ENCODE results near the gene LRRC4C.

GRCh38 chr11:41273908-41274307, 185.5 kb downstream of the LRRC4C start:
- TF ChIP-seq CTCF (IDR thresholded peaks at IDR 0.05; ENCODE audit: low read depth, low read length, missing input control) (no peak), REST (IDR thresholded peaks at IDR 0.05) (no peak), HNF4G (IDR thresholded peaks at IDR 0.05) (no peak), JUND (IDR thresholded peaks at IDR 0.05) (no peak), NR2F2 (IDR thresholded peaks at IDR 0.05) (no peak), YY1 (IDR thresholded peaks at IDR 0.05) (no peak), GABPA (IDR thresholded peaks at IDR 0.05 in 1 of 2, conservative IDR thresholded peaks at IDR 0.05 in 1 of 2) (no peak), ZBTB33 (IDR thresholded peaks at IDR 0.05) (no peak), RAD21 (IDR thresholded peaks at IDR 0.05) (no peak)

Measured in liver (tissue), 3 donors.